ENCODE measurements around the gene PDPK1. TPM values are rescaled to one million over a fixed set of nuclear protein-coding genes. Genes with fewer than 3 reads are reported as not detected.

PDPK1 gene
- polyA plus RNA-seq, 1 experiment: 32.4 TPM

GRCh38 chr16:2584729-2585650 is 47.2 kb downstream of the PDPK1 start:
- no peak for DNase-seq (ENCODE audit: low read depth, low spot score)
- TF ChIP-seq CTCF (IDR thresholded peaks at IDR 0.05; ENCODE audit: low read depth, low read length): no peak
- Histone ChIP-seq H3K27ac (ENCODE audit: low read depth, low read length) (no peak overlapping the region), H3K9me3 (ENCODE audit: control insufficient read depth, insufficient read depth, low read length) (no peaks in the 10 kb centered on the region), H3K27me3 (ENCODE audit: control insufficient read depth, insufficient read depth, low read length) (no peaks in the 10 kb centered on the region), H3K4me3 (ENCODE audit: low read depth, low read length) (no peak overlapping the region)
- ChIA-PET CTCF (no interaction called here), POLR2A (interaction anchor here (0.7 kb wide), 1 partner anchor 19 kb away, joined by 3 read pairs; no protein-coding TSS in a partner anchor)

GRCh38 chr16:2585651-2586081 is 47.8 kb downstream of the PDPK1 start:
- no peak overlapping the region for H3K4me3 ChIP-seq (ENCODE audit: low read depth, low read length)
- H3K9me3 ChIP-seq (ENCODE audit: control insufficient read depth, insufficient read depth, low read length): no peaks in the 10 kb centered on the region
- H3K27ac ChIP-seq (ENCODE audit: low read depth, low read length): no peak overlapping the region
- no peak for DNase-seq (ENCODE audit: low read depth, low spot score)
- CTCF ChIA-PET: no interaction called here
- no peak for TF ChIP-seq CTCF (IDR thresholded peaks at IDR 0.05; ENCODE audit: low read depth, low read length)
- POLR2A ChIA-PET: no interaction called here
- H3K27me3 ChIP-seq (ENCODE audit: control insufficient read depth, insufficient read depth, low read length): no peaks in the 10 kb centered on the region

GRCh38 chr16:2586241-2586640 is 48.4 kb downstream of the PDPK1 start:
- no peak for TF ChIP-seq CTCF (IDR thresholded peaks at IDR 0.05; ENCODE audit: low read depth, low read length)
- H3K27me3 ChIP-seq (ENCODE audit: control insufficient read depth, insufficient read depth, low read length): no peaks in the 10 kb centered on the region
- CTCF ChIA-PET: no interaction called here
- H3K9me3 ChIP-seq (ENCODE audit: control insufficient read depth, insufficient read depth, low read length): no peaks in the 10 kb centered on the region
- H3K4me3 ChIP-seq (ENCODE audit: low read depth, low read length): no peak overlapping the region
- POLR2A ChIA-PET: no interaction called here
- DNase-seq (ENCODE audit: low read depth, low spot score): no peak
- no peak overlapping the region for H3K27ac ChIP-seq (ENCODE audit: low read depth, low read length)

GRCh38 chr16:2586901-2587480 is 49.2 kb downstream of the PDPK1 start:
- Histone ChIP-seq H3K27me3 (ENCODE audit: control insufficient read depth, insufficient read depth, low read length) (no peaks in the 10 kb centered on the region), H3K9me3 (ENCODE audit: control insufficient read depth, insufficient read depth, low read length) (no peaks in the 10 kb centered on the region), H3K27ac (ENCODE audit: low read depth, low read length) (no peak overlapping the region), H3K4me3 (ENCODE audit: low read depth, low read length) (no peak overlapping the region)
- no peak for TF ChIP-seq CTCF (IDR thresholded peaks at IDR 0.05; ENCODE audit: low read depth, low read length)
- DNase-seq (ENCODE audit: low read depth, low spot score): no peak
- CTCF ChIA-PET: no interaction called here
- POLR2A ChIA-PET: no interaction called here

- CTCF ChIA-PET: no interaction called here
- H3K4me3 ChIP-seq (ENCODE audit: low read depth, low read length): no peak overlapping the region
- POLR2A ChIA-PET: no interaction called here
- no peaks in the 10 kb centered on the region for H3K27me3 ChIP-seq (ENCODE audit: control insufficient read depth, insufficient read depth, low read length)
- DNase-seq (ENCODE audit: low read depth, low spot score): no peak
- no peak for TF ChIP-seq CTCF (IDR thresholded peaks at IDR 0.05; ENCODE audit: low read depth, low read length)
- H3K27ac ChIP-seq (ENCODE audit: low read depth, low read length): no peak overlapping the region
- H3K9me3 ChIP-seq (ENCODE audit: control insufficient read depth, insufficient read depth, low read length): no peaks in the 10 kb centered on the region
Measured at GRCh38 chr16:2587891-2588565, 50.2 kb downstream of the PDPK1 start.

All from AG04450 (cell line).